RPMI8226 (cell line): Measurements from ENCODE around the gene HPS1.

Source experiments
- DNase-seq: peaks from one replicate; pipeline ENCODE4 v3.0.0-alpha.2; 2015

HPS1 gene

GRCh38 chr10:98463976-98464754, 17.4 kb upstream of the HPS1 start:
- DNase-seq, result no peak

- DNase-seq, result no peak
Observed at GRCh38 chr10:98463016-98463415, 16.3 kb upstream of the HPS1 start.

GRCh38 chr10:98461500-98461842, 14.7 kb upstream of the HPS1 start:
- DNase-seq, result no peak

GRCh38 chr10:98460837-98461499, 14.2 kb upstream of the HPS1 start:
- DNase-seq, result no peak

GRCh38 chr10:98458809-98459784, 12.4 kb upstream of the HPS1 start:
- DNase-seq, result no peak

GRCh38 chr10:98457721-98458120, 11.0 kb upstream of the HPS1 start:
- DNase-seq, result no peak

- DNase-seq, result no peak
Observed at GRCh38 chr10:98456686-98457482, 10.1 kb upstream of the HPS1 start.

- no peak for DNase-seq
Observed at GRCh38 chr10:98456043-98456570, 9.4 kb upstream of the HPS1 start.

- no peak for DNase-seq
Observed at GRCh38 chr10:98453729-98454128, 7.0 kb upstream of the HPS1 start.

- DNase-seq, result no peak
Observed at GRCh38 chr10:98450618-98451017, 3.9 kb upstream of the HPS1 start.

- DNase-seq, result no peak
Observed at GRCh38 chr10:98449287-98449686, 2.6 kb upstream of the HPS1 start.

- peak; percentile 23 for DNase-seq
Observed at GRCh38 chr10:98446151-98446660, 529 bp downstream of the HPS1 start.

GRCh38 chr10:98445200-98445812, 1.4 kb downstream of the HPS1 start:
- no peak for DNase-seq

- no peak for DNase-seq
Observed at GRCh38 chr10:98444314-98445006, 2.3 kb downstream of the HPS1 start.

- no peak for DNase-seq
Observed at GRCh38 chr10:98438715-98439114, 8.0 kb downstream of the HPS1 start.

- DNase-seq, result no peak
Observed at GRCh38 chr10:98436704-98437103, 10.0 kb downstream of the HPS1 start.

GRCh38 chr10:98435178-98435577, 11.6 kb downstream of the HPS1 start:
- no peak for DNase-seq

- DNase-seq, result no peak
Observed at GRCh38 chr10:98433881-98434732, 12.6 kb downstream of the HPS1 start.

GRCh38 chr10:98433371-98433770, 13.4 kb downstream of the HPS1 start:
- no peak for DNase-seq

- DNase-seq, result no peak
Observed at GRCh38 chr10:98432330-98432729, 14.4 kb downstream of the HPS1 start.
